Uterus (tissue), 4 donors: Measurements from ENCODE around the gene NSUN3. TPM values are rescaled to one million over a fixed set of nuclear protein-coding genes. Genes with fewer than 3 reads are reported as not detected.
"Not testable (repeated sequence)": the region's sequence is repeated elsewhere in the genome, so short reads cannot be mapped to it uniquely, and the experiment has no call there.

Source experiments
- DNase-seq, 2 donors: peaks; one replicate each; pipeline ENCODE4 v3.0.0-alpha.2; 2019 to 2020
- H3K27ac ChIP-seq, 2 donors: fragments of 200-600 bp; sonication (generic); 1 replicate in 1 of 2; 2 replicates in 1 of 2; pipeline ENCODE4 v1.5.1; 2016 to 2018
- H3K27me3 ChIP-seq, 2 donors: fragments of 200-600 bp; sonication (generic); one replicate each; pipeline ENCODE4 v1.5.1; 2018 to 2019; ENCODE audit warnings: control low read depth in 1 of 2
- H3K36me3 ChIP-seq, 2 donors: fragments of 200-600 bp; sonication (generic); one replicate each; pipeline ENCODE4 v1.5.1; 2019; ENCODE audit warnings: control low read depth in 1 of 2
- H3K4me1 ChIP-seq, 2 donors: fragments of 200-600 bp; sonication (generic); one replicate each; pipeline ENCODE4 v1.5.1; 2018 to 2019; ENCODE audit warnings: control low read depth in 1 of 2
- H3K4me3 ChIP-seq, 2 donors: fragments of 200-600 bp; sonication (generic); 1 replicate in 1 of 2; 2 replicates in 1 of 2; pipeline ENCODE4 v1.5.1; 2018 to 2019; ENCODE audit warnings: mild to moderate bottlenecking in 1 of 2
- H3K9me3 ChIP-seq, 2 donors: fragments of 200-600 bp; sonication (generic); one replicate each; pipeline ENCODE4 v1.5.1; 2019; ENCODE audit warnings: control low read depth in 1 of 2
- POLR2A ChIP-seq, 2 donors: fragments of 450-650 bp; IDR thresholded peaks; one replicate each; pipeline ENCODE4 v1.6.1; 2016; ENCODE audit warnings: antibody characterized with exemption in 2 of 2, mild to moderate bottlenecking in 1 of 2, moderate library complexity in 1 of 2
- intact Hi-C: fragments of 100-400 bp; cut with DNase I; formaldehyde crosslinking; loops from one replicate; pipeline ENCODE4 v1.15.1; 2023; ENCODE audit warnings: low total_unique reads
- total RNA-seq, 4 donors: library from RNA; depleted of rRNA in 3 of 4; stranded (reverse); fragments of >200 nt in 3 of 4; gene quantifications; one replicate each; pipeline versions ENCODE4 v1.1.0 to v1.2.4, GENCODE V29; 2014 to 2023
- TF ChIP-seq, protein P1 (sequence below), 4 experiments: fragments of 200-600 bp in 2 of 4; fragments of 450-650 bp in 2 of 4; sonication (generic) in 2 of 4; IDR thresholded peaks; one replicate each; pipeline ENCODE4 v1.5.1; 2016 to 2019; ENCODE audit warnings: antibody characterized with exemption in 4 of 4, mild to moderate bottlenecking in 2 of 4, moderate library complexity in 1 of 4
- donor health status: DM: yes; HTN: yes; CAD: no.

The NSUN3 gene
- total RNA-seq, 4 donors from 2014 or later, result 3.3 to 32.6 (median 11.3) TPM

- TF ChIP-seq, protein P1, sequence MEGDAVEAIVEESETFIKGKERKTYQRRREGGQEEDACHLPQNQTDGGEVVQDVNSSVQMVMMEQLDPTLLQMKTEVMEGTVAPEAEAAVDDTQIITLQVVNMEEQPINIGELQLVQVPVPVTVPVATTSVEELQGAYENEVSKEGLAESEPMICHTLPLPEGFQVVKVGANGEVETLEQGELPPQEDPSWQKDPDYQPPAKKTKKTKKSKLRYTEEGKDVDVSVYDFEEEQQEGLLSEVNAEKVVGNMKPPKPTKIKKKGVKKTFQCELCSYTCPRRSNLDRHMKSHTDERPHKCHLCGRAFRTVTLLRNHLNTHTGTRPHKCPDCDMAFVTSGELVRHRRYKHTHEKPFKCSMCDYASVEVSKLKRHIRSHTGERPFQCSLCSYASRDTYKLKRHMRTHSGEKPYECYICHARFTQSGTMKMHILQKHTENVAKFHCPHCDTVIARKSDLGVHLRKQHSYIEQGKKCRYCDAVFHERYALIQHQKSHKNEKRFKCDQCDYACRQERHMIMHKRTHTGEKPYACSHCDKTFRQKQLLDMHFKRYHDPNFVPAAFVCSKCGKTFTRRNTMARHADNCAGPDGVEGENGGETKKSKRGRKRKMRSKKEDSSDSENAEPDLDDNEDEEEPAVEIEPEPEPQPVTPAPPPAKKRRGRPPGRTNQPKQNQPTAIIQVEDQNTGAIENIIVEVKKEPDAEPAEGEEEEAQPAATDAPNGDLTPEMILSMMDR (IDR thresholded peaks at IDR 0.05), result no peak
- TF ChIP-seq POLR2A (IDR thresholded peaks at IDR 0.05), result no peak
- H3K4me3 ChIP-seq, result no peak overlapping the region
- H3K27me3 ChIP-seq, result no peaks in the 10 kb centered on the region
- intact Hi-C loops, result no loop called here
- no peaks in the 10 kb centered on the region for H3K4me1 ChIP-seq
- no peak for DNase-seq
- no peaks in the 10 kb centered on the region for H3K36me3 ChIP-seq
- H3K27ac ChIP-seq, result peak overlapping the region in 1 of 2 donors; percentile 0
- no peaks in the 10 kb centered on the region for H3K9me3 ChIP-seq
Measured at GRCh38 chr3:94026623-94027022, 36.2 kb upstream of the NSUN3 start.

DNA sequence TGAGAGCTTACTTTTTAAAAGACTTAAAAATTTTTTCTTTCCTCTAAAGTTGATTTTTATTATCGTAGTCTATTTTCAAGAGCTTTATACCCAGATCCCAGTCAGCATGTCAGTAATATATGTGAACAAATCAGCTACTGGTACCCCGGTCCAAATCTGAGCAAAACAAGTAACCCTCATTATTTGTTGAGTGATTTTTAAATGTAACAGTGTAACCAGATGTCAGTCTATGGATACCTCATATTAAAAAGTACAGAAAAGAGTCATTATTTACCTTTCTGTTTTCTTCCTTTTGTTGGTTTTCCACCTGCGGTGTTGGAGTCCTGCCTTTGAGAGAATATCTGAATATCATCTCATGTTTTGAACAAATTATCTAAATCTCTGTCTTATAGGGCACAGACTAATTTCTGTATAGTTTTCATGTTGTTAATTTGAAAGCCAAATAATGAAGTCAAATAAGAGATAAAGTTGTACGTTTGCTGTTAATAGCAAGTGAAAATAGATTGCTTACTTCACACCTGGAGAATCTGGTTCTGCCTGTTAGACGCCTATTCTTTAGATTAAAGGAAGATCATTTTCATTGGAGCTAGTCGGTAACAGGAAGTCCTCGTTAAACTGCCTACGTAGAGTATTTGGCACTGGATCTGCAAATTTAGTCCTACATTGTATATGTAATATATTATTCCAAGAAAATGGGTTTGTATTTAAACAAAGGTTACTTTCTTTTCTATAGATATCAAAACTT lies 34.6 kb upstream of the NSUN3 start, which contains the start of gene STX19:
Gene STX19, minus strand, starts transcription at position 505 of the 745 bp plus-strand sequence. CDS start 13,328 bp downstream, outside the sequence.
- Histone ChIP-seq H3K36me3 (no peaks in the 10 kb centered on the region), H3K4me3 (no peak within 1 kb of the TSS), H3K27ac (no peak within 1 kb of the TSS), H3K27me3 (no peaks in the 10 kb centered on the region), H3K9me3 (no peaks in the 10 kb centered on the region), H3K4me1 (no peaks in the 10 kb centered on the region)
- intact Hi-C loops, result no loop called here
- no peak for DNase-seq
- TF ChIP-seq, protein P1 (IDR thresholded peaks at IDR 0.05), result no peak
- TF ChIP-seq POLR2A (IDR thresholded peaks at IDR 0.05), result no peak

GRCh38 chr3:94036909-94037507 lies 25.9 kb upstream of the NSUN3 start:
- intact Hi-C loops, result no loop called here
- no peaks in the 10 kb centered on the region for H3K4me1 ChIP-seq
- no peak overlapping the region for H3K4me3 ChIP-seq
- no peaks in the 10 kb centered on the region for H3K27me3 ChIP-seq
- no peaks in the 10 kb centered on the region for H3K36me3 ChIP-seq
- TF ChIP-seq, protein P1 (IDR thresholded peaks at IDR 0.05), result peak in 2 of 4 experiments; percentile 10 to 36
- TF ChIP-seq POLR2A (IDR thresholded peaks at IDR 0.05), result no peak
- H3K9me3 ChIP-seq, result no peaks in the 10 kb centered on the region
- no peak for DNase-seq
- H3K27ac ChIP-seq, result no peak overlapping the region

GRCh38 chr3:94043285-94043684 lies 19.6 kb upstream of the NSUN3 start:
- Histone ChIP-seq H3K27ac (no peak overlapping the region), H3K4me1 (no peaks in the 10 kb centered on the region), H3K27me3 (no peaks in the 10 kb centered on the region), H3K9me3 (no peaks in the 10 kb centered on the region), H3K36me3 (no peaks in the 10 kb centered on the region), H3K4me3 (no peak overlapping the region)
- TF ChIP-seq, protein P1 (IDR thresholded peaks at IDR 0.05), result no peak
- TF ChIP-seq POLR2A (IDR thresholded peaks at IDR 0.05), result no peak
- intact Hi-C loops, result no loop called here
- DNase-seq, result no peak

- H3K9me3 ChIP-seq, H3K27me3 ChIP-seq, H3K27ac ChIP-seq, intact Hi-C loops, H3K4me3 ChIP-seq, DNase-seq, H3K36me3 ChIP-seq, H3K4me1 ChIP-seq: not testable (repeated sequence)
Measured at GRCh38 chr3:94044100-94044936, 18.5 kb upstream of the NSUN3 start.
